NCI-H2196 treated with DMSO at 0.1 percent for 48 hours (cell line): Measurements from ENCODE around the gene DDX1.

Experiments
- DNase-seq: peaks from one replicate; lab custom pipeline; 2025; ENCODE audit not compliant: unreplicated experiment; lab: John Stamatoyannopoulos, UW

The DDX1 gene

GRCh38 chr2:15642815-15643500, 51.3 kb downstream of the DDX1 start:
- DNase-seq = no peak

GRCh38 chr2:15643791-15644585, 52.3 kb downstream of the DDX1 start:
- no peak for DNase-seq

GRCh38 chr2:15645300-15645699, 53.6 kb downstream of the DDX1 start:
- no peak for DNase-seq

- DNase-seq = no peak
Measured at GRCh38 chr2:15645720-15646385, 54.2 kb downstream of the DDX1 start.

- DNase-seq = no peak
Measured at GRCh38 chr2:15646661-15647060, 55.0 kb downstream of the DDX1 start.

- no peak for DNase-seq
Measured at GRCh38 chr2:15647622-15648590, 56.2 kb downstream of the DDX1 start.

- no peak for DNase-seq
Measured at GRCh38 chr2:15648593-15649525, 57.2 kb downstream of the DDX1 start.

GRCh38 chr2:15649561-15650255, 58.0 kb downstream of the DDX1 start:
- DNase-seq = no peak

- no peak for DNase-seq
Measured at GRCh38 chr2:15650616-15651366, 59.1 kb downstream of the DDX1 start.

- DNase-seq = no peak
Measured at GRCh38 chr2:15651367-15651727, 59.7 kb downstream of the DDX1 start.

- no peak for DNase-seq
Measured at GRCh38 chr2:15652252-15652651, 60.6 kb downstream of the DDX1 start.

- DNase-seq = no peak
Measured at GRCh38 chr2:15652801-15653200, 61.1 kb downstream of the DDX1 start.

- DNase-seq = no peak
Measured at GRCh38 chr2:15653806-15654726, 62.4 kb downstream of the DDX1 start.

GRCh38 chr2:15654727-15655073, 63.0 kb downstream of the DDX1 start:
- DNase-seq = no peak

- no peak for DNase-seq
Measured at GRCh38 chr2:15655123-15655887, 63.6 kb downstream of the DDX1 start.

GRCh38 chr2:15656090-15656489, 64.4 kb downstream of the DDX1 start:
- DNase-seq = no peak

- DNase-seq = no peak
Measured at GRCh38 chr2:15657759-15658158, 66.1 kb downstream of the DDX1 start.
